GM18517 (cell line): ENCODE data around the gene GTPBP3.
"Not testable (repeated sequence)": the region's sequence is repeated elsewhere in the genome, so short reads cannot be mapped to it uniquely, and the experiment has no call there.

ENCODE experiments used
- ATAC-seq: cut with Tn5 transposase; IDR thresholded peaks from one replicate; pipeline ENCODE4 v1.9.1; 2021; ENCODE audit warnings: mild to moderate bottlenecking, moderate library complexity; ENCODE audit not compliant: unreplicated experiment

GTPBP3 gene

GRCh38 chr19:17341386-17341785, 4.0 kb downstream of the GTPBP3 start:
- ATAC-seq, result no peak

DNA sequence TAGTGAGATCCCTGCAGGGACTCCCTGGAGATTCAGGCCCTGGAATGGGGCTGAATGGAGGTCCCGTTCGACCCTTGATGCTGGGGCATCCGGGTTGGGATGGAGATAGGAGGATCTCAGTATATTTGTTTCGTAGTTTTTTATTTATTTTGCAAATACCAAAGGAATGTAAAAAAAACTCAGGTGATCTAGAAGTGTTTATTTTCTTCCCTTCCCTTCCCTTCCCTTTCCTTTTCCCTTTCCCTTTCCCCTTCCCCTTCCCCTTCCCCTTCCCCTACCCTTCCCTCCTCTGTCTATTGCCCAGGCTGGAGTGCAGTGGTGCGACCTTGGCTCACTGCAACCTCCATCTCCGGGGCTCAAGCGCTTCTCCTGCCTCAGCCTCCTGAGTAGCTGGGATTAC, 4.5 kb downstream of the GTPBP3 start:
- ATAC-seq, result no peak

- no peak for ATAC-seq
These were observed 8.8 kb downstream of the GTPBP3 start for GRCh38 chr19:17346109-17346671.

DNA sequence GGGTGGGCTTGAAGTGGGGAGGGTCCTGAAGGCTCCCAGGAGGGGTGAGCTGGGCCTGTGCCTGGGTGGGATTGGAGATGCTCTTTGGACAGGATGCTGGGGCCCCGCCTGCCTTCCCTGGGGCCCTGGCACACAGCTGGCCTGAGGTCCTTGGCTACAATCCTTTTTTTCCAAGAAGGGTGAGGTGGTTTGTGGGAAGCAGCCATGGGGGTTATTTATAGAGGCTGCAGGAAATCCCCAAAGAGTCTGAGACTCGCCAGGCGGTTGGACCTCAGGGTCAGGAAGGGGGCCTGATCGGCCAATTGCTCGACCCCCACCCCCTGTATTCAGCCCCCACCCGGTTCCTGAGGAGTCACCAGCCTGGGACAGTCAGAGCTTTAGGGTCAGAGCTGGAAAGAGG, 10.0 kb downstream of the GTPBP3 start:
- no peak for ATAC-seq

DNA sequence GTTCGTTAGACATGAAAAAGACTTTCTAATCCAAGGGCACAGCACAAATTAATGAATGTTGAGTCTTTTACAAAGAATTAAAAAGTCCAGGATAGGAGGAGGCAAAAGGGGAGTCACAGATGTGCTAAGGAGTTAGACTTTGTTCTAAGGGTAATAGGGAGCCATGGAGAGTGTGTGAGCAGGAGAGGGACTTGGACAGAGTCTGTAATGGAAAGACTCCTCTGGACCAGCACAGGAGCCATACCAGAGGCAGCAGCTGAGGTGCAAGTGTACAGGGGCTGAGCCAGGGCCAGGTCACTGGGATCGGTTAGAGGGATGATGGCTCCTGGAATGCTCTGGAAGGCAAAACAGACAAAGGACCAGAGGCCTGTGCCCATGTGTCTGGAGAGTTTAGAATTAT, 10.5 kb downstream of the GTPBP3 start:
- ATAC-seq, result no peak

GRCh38 chr19:17348700-17349099, 11.3 kb downstream of the GTPBP3 start:
- ATAC-seq, result no peak

GRCh38 chr19:17351815-17352435, 14.6 kb downstream of the GTPBP3 start:
- ATAC-seq, result no peak

GRCh38 chr19:17352608-17353280, 15.4 kb downstream of the GTPBP3 start:
- no peak for ATAC-seq

DNA sequence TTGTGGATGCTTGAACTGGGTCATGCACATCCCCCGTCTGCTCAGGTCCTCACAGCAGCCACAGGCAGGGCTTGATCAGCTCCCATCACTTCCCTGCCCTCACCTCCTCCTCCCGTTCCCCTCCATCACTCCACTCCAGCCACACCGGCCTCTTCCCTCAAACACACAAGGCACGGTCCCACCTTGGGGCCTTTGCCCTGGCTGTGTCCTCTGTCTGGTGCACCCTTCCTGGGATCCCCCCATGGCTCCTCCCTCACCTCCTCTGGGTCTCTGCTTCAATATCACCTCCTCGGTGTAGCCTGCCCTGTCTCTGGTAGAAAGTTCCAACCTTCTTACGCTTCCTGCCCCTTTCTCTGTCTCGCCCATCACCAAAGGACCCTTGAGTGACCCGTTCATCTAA, 16.0 kb downstream of the GTPBP3 start:
- ATAC-seq, result no peak

DNA sequence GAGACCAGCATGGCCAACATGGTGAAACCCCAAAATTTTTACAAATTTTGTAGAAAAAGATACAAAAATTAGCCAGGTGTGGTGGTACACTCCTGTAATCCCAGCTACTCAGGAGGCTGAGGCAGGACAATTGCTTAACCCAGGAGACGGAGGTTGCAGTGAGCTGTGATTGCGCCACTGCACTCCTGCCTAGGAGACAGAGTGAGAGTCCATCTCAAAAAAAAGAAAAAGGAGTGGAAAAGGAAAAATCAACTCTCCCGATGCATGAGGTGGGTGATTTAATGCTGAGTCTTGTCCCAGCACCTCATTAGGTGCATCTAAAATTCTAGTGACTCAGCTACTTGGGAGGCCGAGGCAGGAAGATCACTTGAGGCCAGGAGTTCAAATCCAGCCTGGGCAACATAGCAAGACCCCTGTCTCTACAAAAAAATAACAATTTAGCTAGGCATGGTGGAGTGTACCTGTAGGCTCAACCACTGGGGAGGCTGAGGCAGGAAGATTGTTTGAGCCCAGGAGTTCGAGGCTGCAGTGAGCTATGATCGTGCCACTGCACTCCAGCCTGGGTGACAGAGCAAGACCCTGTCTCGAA, 19.8 kb downstream of the GTPBP3 start:
- no peak for ATAC-seq

DNA sequence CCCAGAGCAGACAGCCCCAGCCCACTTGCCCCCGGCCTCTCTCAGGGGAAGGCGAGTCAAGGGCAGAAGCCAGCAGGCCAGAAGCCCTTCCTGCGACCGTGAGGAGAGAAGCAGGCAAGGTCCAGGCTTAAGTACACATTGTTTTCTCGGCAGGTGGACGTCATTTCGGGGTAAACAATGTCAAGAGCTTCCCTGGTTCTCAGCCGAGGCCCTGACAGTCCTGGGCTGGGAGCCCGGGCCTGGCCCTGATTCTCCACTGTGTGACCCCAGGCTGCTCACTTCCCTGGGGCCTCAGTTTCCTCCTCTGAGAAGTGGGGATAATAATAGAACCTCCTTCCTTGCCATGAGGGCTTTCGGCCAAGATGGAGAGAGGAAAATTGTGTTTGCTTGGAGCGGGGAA, 20.4 kb downstream of the GTPBP3 start:
- ATAC-seq, result no peak

DNA sequence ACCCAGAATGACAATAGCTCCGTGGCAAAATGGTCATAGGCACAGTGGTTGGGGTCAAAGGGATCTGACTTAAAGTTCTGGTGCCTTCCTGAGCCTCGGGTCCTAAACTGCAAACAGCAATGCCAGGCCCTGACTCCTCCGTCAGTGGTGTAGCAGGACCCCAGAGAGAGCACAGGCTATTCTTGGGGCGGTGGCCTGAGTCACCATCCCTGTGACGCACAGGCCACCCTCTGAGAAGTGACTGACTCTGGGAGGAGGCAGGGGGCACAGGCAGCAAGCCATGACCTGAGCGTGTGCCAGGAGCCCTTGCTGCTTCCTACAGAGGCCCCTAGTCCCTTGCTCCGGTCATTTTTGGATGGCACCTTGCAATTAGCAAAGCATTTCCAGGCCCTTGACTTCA, 21.0 kb downstream of the GTPBP3 start:
- no peak for ATAC-seq

- ATAC-seq, result no peak
These were observed 22.8 kb downstream of the GTPBP3 start for GRCh38 chr19:17359905-17360800.

DNA sequence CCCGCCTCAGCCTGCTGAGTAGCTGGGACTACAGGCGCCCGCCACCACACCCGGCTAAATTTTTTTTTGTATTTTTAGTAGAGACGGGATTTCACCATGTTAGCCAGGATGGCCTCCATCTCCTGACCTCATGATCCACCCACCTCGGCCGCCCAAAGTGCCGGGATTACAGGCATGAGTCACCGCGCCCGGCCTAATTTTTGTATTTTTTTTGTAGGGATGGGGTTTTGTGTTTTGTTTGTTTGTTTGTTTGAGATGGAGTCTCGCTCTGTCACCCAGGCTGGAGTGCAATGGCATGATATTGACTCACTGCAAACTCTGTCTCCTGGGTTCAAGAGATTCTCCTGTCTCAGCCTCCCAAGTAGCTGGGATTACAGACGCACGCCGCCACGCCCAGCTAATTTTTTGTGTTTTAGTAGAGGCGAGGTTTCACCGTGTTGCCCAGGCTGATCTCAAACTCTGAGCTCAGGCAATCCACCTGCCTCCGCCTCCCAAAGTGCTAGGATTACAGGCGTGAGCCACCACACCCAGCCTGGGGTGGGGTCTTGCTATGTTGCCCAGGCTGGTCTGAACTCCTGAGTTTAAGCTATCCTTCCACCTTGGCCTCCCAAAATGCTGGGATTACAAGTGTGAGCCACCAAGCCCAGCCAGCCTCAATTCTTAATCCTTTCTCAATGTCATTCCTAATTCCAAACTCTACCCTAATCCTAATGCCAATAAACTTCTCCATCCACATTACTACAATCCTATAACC, 26.7 kb downstream of the GTPBP3 start:
- ATAC-seq, result not testable (repeated sequence)

- no peak for ATAC-seq
These were observed 28.0 kb downstream of the GTPBP3 start for GRCh38 chr19:17365361-17365760.

- ATAC-seq, result peak; percentile 91
These were observed 32.8 kb downstream of the GTPBP3 start for GRCh38 chr19:17370026-17370587.

DNA sequence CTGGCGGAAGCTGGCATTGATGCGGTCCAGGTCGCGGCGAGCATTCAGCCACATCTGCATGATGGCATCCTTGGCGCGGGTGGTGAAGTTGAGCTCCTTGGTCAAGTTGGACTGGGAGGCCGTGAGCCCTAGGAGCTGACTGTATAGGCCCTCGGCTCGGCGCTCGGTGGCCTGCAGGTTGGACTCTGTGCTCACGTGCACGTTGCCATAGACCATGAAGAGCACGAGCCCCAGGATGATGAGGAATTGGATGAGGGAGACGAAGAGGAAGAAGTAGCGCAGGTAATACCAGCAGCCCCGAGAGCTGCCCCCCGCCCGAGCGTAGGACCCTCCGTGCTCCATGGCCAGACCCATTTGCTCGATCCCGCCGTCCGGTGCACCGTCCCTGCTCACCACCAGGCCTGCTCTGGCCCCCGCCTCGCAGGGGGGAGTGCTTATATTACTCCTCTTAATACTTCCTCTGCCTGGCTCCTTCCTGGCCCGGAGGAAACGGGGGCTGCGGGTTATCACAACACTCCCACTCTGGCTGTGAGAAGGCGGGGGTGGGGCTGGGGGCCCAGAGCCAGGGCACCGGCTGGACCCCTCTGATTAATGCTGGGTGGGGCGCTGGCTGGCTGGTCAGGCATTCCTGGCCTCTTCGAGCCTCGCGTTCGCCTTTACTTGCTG, 39.7 kb downstream of the GTPBP3 start, which contains the start of gene PLVAP:
TSS of gene PLVAP (minus strand) at position 408 of the 666 bp plus-strand sequence. CDS start at position 354, 54 bp downstream.
- ATAC-seq, result no peak

GRCh38 chr19:17378271-17378670, 40.9 kb downstream of the GTPBP3 start:
- ATAC-seq, result no peak

GRCh38 chr19:17379221-17379631, 41.9 kb downstream of the GTPBP3 start:
- no peak for ATAC-seq
